H1 (cell line): ENCODE data around the gene DEFB114. TPM values are rescaled to one million over a fixed set of nuclear protein-coding genes. Genes with fewer than 3 reads are reported as not detected.
A peak's percentile ranks its signal among the peaks of the same experiment; 100 is the strongest.

ENCODE experiments used
- CHD7 ChIP-seq: fragments of 300-600 bp; sonication (generic); IDR thresholded peaks from 2 replicates; pipeline ENCODE4 v1.7.1; 2012; ENCODE audit warnings: low read length, moderate library complexity, mild to moderate bottlenecking, inconsistent platforms; ENCODE audit not compliant: insufficient replicate concordance
- RNF2 ChIP-seq: fragments of 200-900, 300-1000 bp; sonication (generic); IDR thresholded peaks from 2 replicates; pipeline ENCODE4 v1.7.1; 2016; ENCODE audit warnings: borderline replicate concordance, low read depth, mild to moderate bottlenecking, antibody characterized with exemption, low read length; ENCODE audit not compliant: poor library complexity, severe bottlenecking; ENCODE audit errors: missing control alignments
- polyA plus RNA-seq, 7 experiments: library from polyadenylated mRNA; depleted of rRNA in 3 of 7; stranded (reverse) in 5 of 7; unstranded in 2 of 7; fragments of >200 nt in 5 of 7; fragments of 200-250 nt in 2 of 7; gene quantifications; 1 replicate in 5 of 7; 2 replicates in 1 of 7; 4 replicates in 1 of 7; pipeline versions ENCODE4 v1.2.1 to v1.2.3, GENCODE V29; 2011 to 2013; ENCODE audit warnings: missing spikeins in 2 of 7, mixed read lengths in 2 of 7
- total RNA-seq: library from RNA; stranded (reverse); fragmentation: NEBNext Ultra II Directional; extraction: Animal tissue kit (Norgen Biotek cat#: 25700); gene quantifications from 2 replicates; pipeline ENCODE4 v1.2.1, GENCODE V29; 2021

Gene DEFB114
- total and polyA plus RNA-seq, 2 of the 8 experiments (the other 6 are each of a cell fraction or from before 2014, with no cell fraction given), result not detected

- TF ChIP-seq CHD7 (peak; percentile 28), RNF2 (no peak)
- TF ChIP-seq, all 59 proteins: peak for 1
These were observed 51.8 kb downstream of the DEFB114 start (continued) for GRCh38 chr6:49912196-49912595.
